GM03348 (cell line): ENCODE results near the gene P4HA2.

ENCODE experiments used
- DNase-seq: peaks from one replicate; pipeline ENCODE4 v3.0.0; 2012; ENCODE audit warnings: low spot score

P4HA2 gene

GRCh38 chr5:132223861-132224260 lies 3.8 kb downstream of the P4HA2 start:
- DNase-seq: no peak

- DNase-seq: no peak
Observed at GRCh38 chr5:132222649-132223038, 5.0 kb downstream of the P4HA2 start.

- DNase-seq: peak; percentile 76
Observed at GRCh38 chr5:132221781-132222648, 5.6 kb downstream of the P4HA2 start.

- DNase-seq: peak; percentile 47
Observed at GRCh38 chr5:132220491-132220890, 7.2 kb downstream of the P4HA2 start.

GRCh38 chr5:132219981-132220380 lies 7.7 kb downstream of the P4HA2 start:
- no peak for DNase-seq

- DNase-seq: no peak
Observed at GRCh38 chr5:132219289-132219970, 8.2 kb downstream of the P4HA2 start.

GRCh38 chr5:132218321-132218720 lies 9.3 kb downstream of the P4HA2 start:
- DNase-seq: no peak

- peak; percentile 97 for DNase-seq
Observed at GRCh38 chr5:132215329-132215728, 12.3 kb downstream of the P4HA2 start.

- DNase-seq: no peak
Observed at GRCh38 chr5:132214491-132214890, 13.2 kb downstream of the P4HA2 start.

- no peak for DNase-seq
Observed at GRCh38 chr5:132213666-132214065, 14.0 kb downstream of the P4HA2 start.

- peak; percentile 32 for DNase-seq
Observed at GRCh38 chr5:132211787-132212186, 15.9 kb downstream of the P4HA2 start.

GRCh38 chr5:132210944-132211343 lies 16.7 kb downstream of the P4HA2 start:
- no peak for DNase-seq

- DNase-seq: no peak
Observed at GRCh38 chr5:132209901-132210545, 17.6 kb downstream of the P4HA2 start.

- DNase-seq: no peak
Observed at GRCh38 chr5:132209131-132209530, 18.5 kb downstream of the P4HA2 start.

GRCh38 chr5:132207778-132208177 lies 19.9 kb downstream of the P4HA2 start:
- no peak for DNase-seq

- no peak for DNase-seq
Observed at GRCh38 chr5:132206782-132207181, 20.9 kb downstream of the P4HA2 start.

- no peak for DNase-seq
Observed at GRCh38 chr5:132205385-132206125, 22.1 kb downstream of the P4HA2 start.

- DNase-seq: no peak
Observed at GRCh38 chr5:132204371-132205135, 23.1 kb downstream of the P4HA2 start.

GRCh38 chr5:132203916-132204315 lies 23.7 kb downstream of the P4HA2 start:
- DNase-seq: no peak

GRCh38 chr5:132203464-132203818 lies 24.2 kb downstream of the P4HA2 start:
- peak; percentile 50 for DNase-seq

- DNase-seq: no peak
Observed at GRCh38 chr5:132202711-132203463, 24.8 kb downstream of the P4HA2 start.
